ENCODE measurements around the gene KDM4C.

GRCh38 chr9:6782981-6783380, 25.2 kb downstream of the KDM4C start:
- TF ChIP-seq GABPA (IDR thresholded peaks at IDR 0.05; ENCODE audit: borderline replicate concordance, insufficient read depth, low read length) (no peak), EGR1 (IDR thresholded peaks at IDR 0.05; ENCODE audit: borderline replicate concordance, low read depth, low read length) (no peak)

Measured in H1 (cell line).